GM19025 (cell line): ENCODE data around the gene SIGLEC15.

Source experiments
- ATAC-seq: cut with Tn5 transposase; IDR thresholded peaks from one replicate; pipeline ENCODE4 v1.9.1; 2021; ENCODE audit warnings: mild to moderate bottlenecking, low read depth, moderate library complexity; ENCODE audit not compliant: unreplicated experiment

SIGLEC15 gene

GRCh38 chr18:45874491-45875184 lies 49.2 kb downstream of the SIGLEC15 start:
- ATAC-seq = peak; percentile 94

GRCh38 chr18:45876161-45876560 lies 50.7 kb downstream of the SIGLEC15 start:
- ATAC-seq = no peak

- ATAC-seq = no peak
Measured at GRCh38 chr18:45877403-45877802, 51.9 kb downstream of the SIGLEC15 start.

GRCh38 chr18:45879681-45880655 lies 54.5 kb downstream of the SIGLEC15 start:
- no peak for ATAC-seq

- ATAC-seq = no peak
Measured at GRCh38 chr18:45880876-45881558, 55.5 kb downstream of the SIGLEC15 start.

GRCh38 chr18:45887585-45887984 lies 62.1 kb downstream of the SIGLEC15 start:
- no peak for ATAC-seq

GRCh38 chr18:45889419-45890064 lies 64.1 kb downstream of the SIGLEC15 start:
- ATAC-seq = no peak

- ATAC-seq = no peak
Measured at GRCh38 chr18:45890606-45891005, 65.1 kb downstream of the SIGLEC15 start.

GRCh38 chr18:45891806-45892205 lies 66.3 kb downstream of the SIGLEC15 start:
- no peak for ATAC-seq
